ENCODE data around the gene IKBKG. TPM values are rescaled to one million over a fixed set of nuclear protein-coding genes. Genes with fewer than 3 reads are reported as not detected.

IKBKG gene
- total and polyA plus RNA-seq, 2 of the 13 experiments (the other 11 are each of a cell fraction or from before 2014, with no cell fraction given): 30.6 to 44.3 TPM

GRCh38 chrX:154534526-154535322, 12.7 kb upstream of the IKBKG start:
- ChIA-PET POLR2A (no interaction called here), CTCF (ENCODE audit: low intra/inter-chr PET ratio, low total read pairs) (interaction anchor here (0.9 to 3.9 kb wide), 9 partner anchors 48 to 398 kb away, joined by 3 to 55 read pairs (median 4); partner anchors contain the start of genes FLNA and UBL4A)
- H3K9me3 ChIP-seq (ENCODE audit: low read length): no peaks in the 10 kb centered on the region
- FAIRE-seq (peak; percentile 53), DNase-seq (ENCODE audit: low spot score) (peak; percentile 56), ATAC-seq (peak; percentile 83)
- no peak overlapping the region for H3K9ac ChIP-seq (ENCODE audit: insufficient read depth, low read depth, low read length)
- H2AFZ ChIP-seq (ENCODE audit: low read length): no peak overlapping the region
- H3K27ac ChIP-seq (ENCODE audit: extremely low read length, insufficient read depth, low read length): no peak overlapping the region
- H3K36me3 ChIP-seq (replicated peaks in 1 of 2; ENCODE audit: control insufficient read depth in 1 of 2, insufficient read depth in 2 of 2, low read length in 2 of 2): peaks cover 4 to 13% of the 10 kb centered on the region in 2 experiments; a peak in 3 of 5 replicates
- H3K4me2 ChIP-seq (ENCODE audit: low read depth, low read length): no peak overlapping the region
- peaks cover 4% of the 10 kb centered on the region for H3K79me2 ChIP-seq (ENCODE audit: insufficient read depth, low read length)
- H3K27me3 ChIP-seq (ENCODE audit: control insufficient read depth in 1 of 2, insufficient read depth in 2 of 2, low read length in 2 of 2): no peaks in the 10 kb centered on the region
- intact Hi-C loops (cut with micrococcal nuclease; ENCODE audit: unreplicated experiment): loop anchor here (1.0 kb wide), 1 partner anchor 161 kb away; no protein-coding TSS in a partner anchor
- in situ Hi-C loops (cut with HindIII; ENCODE audit: extremely low pct_ligation_motif_present, low pct_unique_long_range_greater_than_20kb): loop anchor here (25.0 kb wide), 1 partner anchor 122 kb away; the partner anchor contains the start of genes DNASE1L1 and TAFAZZIN
- WGBS (ENCODE audit: low lambda C conversion rate): 100% methylated on average over 1 of the region's 34 CpGs
- no peaks in the 10 kb centered on the region for H4K20me1 ChIP-seq (ENCODE audit: insufficient read depth, low read length)
- peaks cover 28% of the 10 kb centered on the region for H3K4me1 ChIP-seq (ENCODE audit: insufficient read depth, low read length)
- no peak overlapping the region for H3K4me3 ChIP-seq (replicated peaks in 1 of 3; ENCODE audit: insufficient read depth in 1 of 3, low read depth in 2 of 3, low read length in 3 of 3)
- no TSS peak for BruUV-seq (replicated peaks)
- TF ChIP-seq ZNF672 (CRISPR knock-in tag; IDR thresholded peaks at IDR 0.05) (no peak), ZSCAN25 (CRISPR knock-in tag; IDR thresholded peaks at IDR 0.05) (no peak), HMGXB3 (CRISPR knock-in tag; IDR thresholded peaks at IDR 0.05; ENCODE audit: borderline replicate concordance) (no peak), ZNF430 (CRISPR knock-in tag; IDR thresholded peaks at IDR 0.05) (no peak), ELF1 (CRISPR knock-in tag; IDR thresholded peaks at IDR 0.05) (no peak; the same call in 1 of the 2 replicates), FOXJ3 (CRISPR knock-in tag; IDR thresholded peaks at IDR 0.05; ENCODE audit: borderline replicate concordance) (no peak), KMT2A (CRISPR knock-in tag; IDR thresholded peaks at IDR 0.05) (peak; percentile 41; the same call in 1 of the 2 replicates), MXI1 (IDR thresholded peaks at IDR 0.05; ENCODE audit: borderline replicate concordance, low read depth, low read length) (peak; percentile 55; the same call in 1 of the 3 replicates), KAT7 (CRISPR knock-in tag; IDR thresholded peaks at IDR 0.05; ENCODE audit: borderline replicate concordance) (0 out of 2 replicates have a peak, but pooled peaks have one; percentile 31), ARID4A (CRISPR knock-in tag; IDR thresholded peaks at IDR 0.05; ENCODE audit: borderline replicate concordance) (peak; percentile 36; the same call in 1 of the 2 replicates), ZFP91 (CRISPR knock-in tag; IDR thresholded peaks at IDR 0.05; ENCODE audit: borderline replicate concordance) (peak; percentile 70)
